PC-3 (cell line): ENCODE measurements around the gene TBX5. TPM values are rescaled to one million over a fixed set of nuclear protein-coding genes. Genes with fewer than 3 reads are reported as not detected.

Experiments used
- ATAC-seq: fragments of 200-7000 bp; cut with Tn5 transposase; 2 replicates; pipeline ENCODE4 v1.9.1; 2020; ENCODE audit warnings: mild to moderate bottlenecking, moderate library complexity
- BruUV-seq: library from RNA; stranded (reverse); fragments of 400-500 nt; replicated peaks from 2 replicates; lab custom pipeline; 2021; lab: Mats Ljungman, UMichigan
- CTCF ChIA-PET: fragments of 300-600 bp; sonication (Branson Sonifier 250); formaldehyde crosslinking; loops from one replicate; lab custom pipeline; 2022; ENCODE audit warnings: antibody characterized with exemption; lab: Charles Lee
- POLR2A ChIA-PET: fragments of 300-600 bp; sonication (Branson Sonifier 250); formaldehyde crosslinking; loops from one replicate; lab custom pipeline; 2022; ENCODE audit warnings: antibody characterized with exemption; ENCODE audit not compliant: unreplicated experiment; lab: Charles Lee
- DNase-seq: peaks from one replicate; pipeline ENCODE4 v3.0.0-alpha.2; 2015
- H2AFZ ChIP-seq: fragments of 300-600 bp; sonication (generic); 2 replicates; pipeline ENCODE4 v1.6.0; 2016; ENCODE audit warnings: antibody characterized with exemption, low read length
- H3F3A ChIP-seq: fragments of 300-600 bp; sonication (generic); one replicate; pipeline ENCODE4 v1.6.0; 2017; ENCODE audit warnings: antibody characterized with exemption, low read length, control low read depth, mild to moderate bottlenecking; ENCODE audit not compliant: unreplicated experiment
- H3K27ac ChIP-seq: fragments of 300-600 bp; sonication (generic); 2 replicates; pipeline ENCODE4 v1.5.1; 2016; ENCODE audit warnings: mild to moderate bottlenecking, low read length
- H3K27me3 ChIP-seq: fragments of 300-600 bp; sonication (generic); 2 replicates; pipeline ENCODE4 v1.6.1; 2016; ENCODE audit warnings: low read length, mixed read lengths
- H3K36me3 ChIP-seq: fragments of 300-600 bp; sonication (generic); 2 replicates; pipeline ENCODE4 v1.6.1; 2016; ENCODE audit warnings: low read depth, mixed run types, low read length, mixed read lengths
- H3K4me1 ChIP-seq: fragments of 300-600 bp; sonication (generic); 2 replicates; pipeline ENCODE4 v1.5.1; 2016; ENCODE audit warnings: low read length; ENCODE audit not compliant: insufficient read depth
- H3K4me2 ChIP-seq: fragments of 300-600 bp; sonication (generic); 2 replicates; pipeline ENCODE4 v1.6.0; 2016; ENCODE audit warnings: low read length
- H3K4me3 ChIP-seq: fragments of 300-600 bp; sonication (generic); 2 replicates; pipeline ENCODE4 v1.5.1; 2016; ENCODE audit warnings: mild to moderate bottlenecking, low read length, mixed read lengths
- H3K79me2 ChIP-seq: fragments of 300-600 bp; sonication (generic); 2 replicates; pipeline ENCODE4 v1.6.1; 2017; ENCODE audit warnings: low read length, mixed read lengths
- H3K9ac ChIP-seq: fragments of 300-600 bp; sonication (generic); 2 replicates; pipeline ENCODE4 v1.6.0; 2016; ENCODE audit warnings: mild to moderate bottlenecking, low read length
- H3K9me2 ChIP-seq: fragments of 300-600 bp; sonication (generic); replicated peaks from 2 replicates; pipeline ENCODE4 v1.6.1; 2016; ENCODE audit warnings: mixed run types, low read length, mixed read lengths
- H3K9me3 ChIP-seq: fragments of 300-600 bp; sonication (generic); 2 replicates; pipeline ENCODE4 v1.6.1; 2016; ENCODE audit warnings: low read length, mixed read lengths
- H4K20me1 ChIP-seq: fragments of 300-600 bp; sonication (generic); 2 replicates; pipeline ENCODE4 v1.6.1; 2016; ENCODE audit warnings: low read length, mixed read lengths
- EZH2 ChIP-seq: fragments of 300-600 bp; sonication (generic); IDR thresholded peaks from one replicate; pipeline ENCODE4 v1.6.1; 2017; ENCODE audit warnings: antibody characterized with exemption, mild to moderate bottlenecking, low read length; ENCODE audit not compliant: unreplicated experiment
- EZH2phosphoT487 ChIP-seq: fragments of 300-600 bp; sonication (generic); IDR thresholded peaks from 2 replicates; pipeline ENCODE4 v1.6.1; 2018; ENCODE audit warnings: mild to moderate bottlenecking, antibody characterized with exemption, low read length, borderline replicate concordance
- intact Hi-C: fragments of 100-400 bp; cut with micrococcal nuclease; formaldehyde crosslinking; loops from 2 replicates; pipeline ENCODE4 v1.9.0; 2023
- total RNA-seq: library from RNA; depleted of rRNA; stranded (reverse); fragments of >200 nt; gene quantifications from 2 replicates; pipeline ENCODE4 v1.2.3, GENCODE V29; 2014
- TF ChIP-seq, protein P1 (sequence below): fragments of 300-600 bp; sonication (generic); conservative IDR thresholded peaks from 2 replicates; pipeline ENCODE4 v1.5.1; 2017; ENCODE audit warnings: antibody characterized with exemption, low read depth, mild to moderate bottlenecking, low read length

The TBX5 gene
- total RNA-seq, 1 experiment from 2014 or later: not detected

DNA sequence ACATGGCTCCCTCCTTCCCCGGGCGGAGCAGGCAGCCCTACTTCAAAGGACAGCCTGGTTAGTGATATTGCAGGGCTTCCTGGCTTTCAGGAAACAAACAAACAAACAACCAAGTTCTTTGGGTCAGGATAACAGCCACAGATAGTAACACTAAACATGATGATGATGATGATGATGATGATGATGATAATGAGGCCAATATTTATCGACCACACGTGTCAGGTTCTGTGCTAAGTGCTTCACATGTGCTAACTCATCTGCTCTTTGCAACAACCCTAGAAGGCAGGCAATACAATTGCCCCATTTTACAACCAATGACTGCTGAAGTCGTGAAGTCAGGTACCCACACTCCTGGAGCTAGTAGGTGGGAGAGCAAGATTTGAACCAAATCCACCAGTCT, 44.1 kb upstream of the TBX5 start:
- BruUV-seq: no TSS peak
- ChIA-PET CTCF (no interaction called here), POLR2A (no interaction called here)
- H4K20me1 ChIP-seq: no peaks in the 10 kb centered on the region
- peaks cover 93% of the 10 kb centered on the region for H3K27me3 ChIP-seq
- H2AFZ ChIP-seq: no peak overlapping the region
- ATAC-seq (no peak), DNase-seq (no peak)
- H3K4me2 ChIP-seq: no peak overlapping the region
- no peaks in the 10 kb centered on the region for H3K4me1 ChIP-seq
- no peaks in the 10 kb centered on the region for H3K9me3 ChIP-seq
- H3K36me3 ChIP-seq: no peaks in the 10 kb centered on the region
- intact Hi-C loops: no loop called here
- no peaks in the 10 kb centered on the region for H3F3A ChIP-seq
- no peak overlapping the region for H3K27ac ChIP-seq
- TF ChIP-seq, protein P1, sequence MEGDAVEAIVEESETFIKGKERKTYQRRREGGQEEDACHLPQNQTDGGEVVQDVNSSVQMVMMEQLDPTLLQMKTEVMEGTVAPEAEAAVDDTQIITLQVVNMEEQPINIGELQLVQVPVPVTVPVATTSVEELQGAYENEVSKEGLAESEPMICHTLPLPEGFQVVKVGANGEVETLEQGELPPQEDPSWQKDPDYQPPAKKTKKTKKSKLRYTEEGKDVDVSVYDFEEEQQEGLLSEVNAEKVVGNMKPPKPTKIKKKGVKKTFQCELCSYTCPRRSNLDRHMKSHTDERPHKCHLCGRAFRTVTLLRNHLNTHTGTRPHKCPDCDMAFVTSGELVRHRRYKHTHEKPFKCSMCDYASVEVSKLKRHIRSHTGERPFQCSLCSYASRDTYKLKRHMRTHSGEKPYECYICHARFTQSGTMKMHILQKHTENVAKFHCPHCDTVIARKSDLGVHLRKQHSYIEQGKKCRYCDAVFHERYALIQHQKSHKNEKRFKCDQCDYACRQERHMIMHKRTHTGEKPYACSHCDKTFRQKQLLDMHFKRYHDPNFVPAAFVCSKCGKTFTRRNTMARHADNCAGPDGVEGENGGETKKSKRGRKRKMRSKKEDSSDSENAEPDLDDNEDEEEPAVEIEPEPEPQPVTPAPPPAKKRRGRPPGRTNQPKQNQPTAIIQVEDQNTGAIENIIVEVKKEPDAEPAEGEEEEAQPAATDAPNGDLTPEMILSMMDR: no peak
- TF ChIP-seq EZH2phosphoT487 (no peak), EZH2 (no peak)
- no peaks in the 10 kb centered on the region for H3K79me2 ChIP-seq
- no peak overlapping the region for H3K9ac ChIP-seq
- no peaks in the 10 kb centered on the region for H3K9me2 ChIP-seq
- H3K4me3 ChIP-seq: no peak overlapping the region

DNA sequence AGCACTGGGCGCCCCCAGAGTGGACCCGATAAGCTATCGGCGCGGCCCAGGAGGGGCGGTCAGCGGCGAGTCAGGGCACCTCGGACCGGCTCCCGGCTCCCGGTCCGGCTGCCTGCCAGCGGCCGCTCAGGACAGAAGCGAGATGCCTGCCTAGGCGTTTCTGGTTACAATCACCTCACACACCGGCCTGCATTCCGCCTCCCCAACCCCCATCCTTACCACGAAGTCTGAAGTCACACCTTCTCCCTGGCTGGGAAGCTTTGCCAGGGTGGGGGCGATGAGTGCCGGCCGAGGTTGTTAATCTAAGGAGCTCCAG, 42.6 kb upstream of the TBX5 start:
- no TSS peak for BruUV-seq

DNA sequence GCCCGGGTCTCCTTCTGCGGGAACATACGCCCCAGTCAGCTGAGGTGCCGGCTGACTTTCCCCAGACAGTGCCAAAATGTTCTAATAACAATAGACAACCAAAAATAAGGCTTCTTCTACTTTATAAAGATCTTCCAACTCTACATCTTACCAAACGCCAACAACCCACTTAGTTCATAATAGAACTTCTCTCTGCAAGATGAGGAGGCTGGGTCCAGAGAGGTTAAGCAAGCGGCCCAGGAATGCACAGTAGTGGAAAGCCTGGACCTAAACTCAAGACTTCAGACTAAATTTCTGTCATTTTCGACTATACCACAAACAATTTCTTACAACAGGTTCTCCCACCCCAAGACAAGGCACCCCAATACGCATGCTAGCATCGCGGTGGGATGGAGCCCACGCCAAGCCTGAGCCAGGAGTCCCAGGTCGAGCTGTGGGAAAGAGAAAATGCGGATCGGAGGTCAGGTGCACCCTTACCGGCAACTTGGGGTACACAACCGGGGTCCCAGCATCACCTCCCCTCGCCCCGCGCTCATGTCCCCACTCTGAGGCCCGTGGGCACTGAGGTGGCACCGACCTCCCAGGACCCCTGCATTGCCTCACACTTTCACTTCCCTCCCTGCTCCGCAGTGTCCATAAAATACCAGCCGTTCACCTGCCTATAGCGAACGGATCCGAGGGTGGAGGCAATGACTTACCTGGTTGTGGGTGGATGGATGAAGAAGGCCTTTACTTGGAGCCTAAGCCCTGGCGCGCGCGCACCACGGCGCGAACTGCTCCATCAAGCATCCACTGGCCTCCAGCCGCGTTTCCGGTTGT, 42.1 kb upstream of the TBX5 start:
- Histone ChIP-seq H3K4me1 (no peaks in the 10 kb centered on the region), H3K9me2 (no peaks in the 10 kb centered on the region), H3K4me2 (no peak overlapping the region), H2AFZ (no peak overlapping the region), H3K4me3 (no peak overlapping the region), H4K20me1 (no peaks in the 10 kb centered on the region), H3K9ac (no peak overlapping the region), H3K27me3 (peaks cover 99% of the 10 kb centered on the region), H3K27ac (no peak overlapping the region), H3F3A (no peaks in the 10 kb centered on the region), H3K9me3 (no peaks in the 10 kb centered on the region), H3K79me2 (no peaks in the 10 kb centered on the region), H3K36me3 (no peaks in the 10 kb centered on the region)
- intact Hi-C loops: no loop called here
- ChIA-PET POLR2A (no interaction called here), CTCF (no interaction called here)
- no peak for TF ChIP-seq EZH2phosphoT487
- TF ChIP-seq, protein P1: no peak
- TF ChIP-seq EZH2: no peak
- DNase-seq (no peak), ATAC-seq (no peak)
- no TSS peak for BruUV-seq

More for the DNA sequence above, 42.6 kb upstream of the TBX5 start:
- Histone ChIP-seq H3K4me1 (no peaks in the 10 kb centered on the region), H3K9ac (no peak overlapping the region), H3K36me3 (no peaks in the 10 kb centered on the region), H4K20me1 (no peaks in the 10 kb centered on the region), H2AFZ (no peak overlapping the region), H3K79me2 (no peaks in the 10 kb centered on the region), H3K4me3 (no peak overlapping the region), H3K27me3 (peaks cover 96% of the 10 kb centered on the region), H3K27ac (no peak overlapping the region), H3K4me2 (no peak overlapping the region), H3F3A (no peaks in the 10 kb centered on the region), H3K9me2 (no peaks in the 10 kb centered on the region), H3K9me3 (no peaks in the 10 kb centered on the region)
- no peak for DNase-seq
- ChIA-PET CTCF (no interaction called here), POLR2A (no interaction called here)
- no peak for ATAC-seq
- intact Hi-C loops: no loop called here
- no peak for TF ChIP-seq EZH2
